T-cell (primary cell): ENCODE results near the gene PDE4B. TPM values are rescaled to one million over a fixed set of nuclear protein-coding genes. Genes with fewer than 3 reads are reported as not detected.
A peak's percentile ranks its signal among the peaks of the same experiment; 100 is the strongest.

Source experiments
- ATAC-seq, 4 experiments: fragments of 200-7000 bp in 3 of 4; fragments of 150-1000 bp in 1 of 4; cut with Tn5 transposase; replicated peaks in 1 of 4; 1 replicate in 3 of 4; 2 replicates in 1 of 4; pipeline ENCODE4 v1.10.0; 2021; ENCODE audit warnings: moderate library complexity in 3 of 4, mild to moderate bottlenecking in 2 of 4, moderate number of reproducible peaks in 1 of 4
- CTCF ChIA-PET, 2 donors: fragments of 300-600 bp; sonication (Branson Sonifier 250); formaldehyde crosslinking; loops; one replicate each; lab custom pipeline; 2022; ENCODE audit warnings: antibody characterized with exemption in 2 of 2; lab: Charles Lee
- POLR2A ChIA-PET, 2 donors: fragments of 300-600 bp; sonication (Branson Sonifier 250); formaldehyde crosslinking; loops; one replicate each; lab custom pipeline; 2022; ENCODE audit warnings: antibody characterized with exemption in 2 of 2; lab: Charles Lee
- DNase-seq, 35 experiments: peaks; one replicate each; pipeline versions ENCODE4 v3.0.0 to v3.0.0-alpha.2; 2013 to 2023
- H3K27ac ChIP-seq: one replicate; pipeline ENCODE4 v1.5.1; 2013; ENCODE audit warnings: low read length
- H3K27me3 ChIP-seq, 2 experiments: replicated peaks in 1 of 2; 1 replicate in 1 of 2; 2 replicates in 1 of 2; pipeline versions ENCODE4 v1.6.1 to v1.7.0; 2013; ENCODE audit warnings: low read length in 1 of 2, mixed read lengths in 1 of 2; ENCODE audit not compliant: control insufficient read depth in 2 of 2, insufficient read depth in 2 of 2; ENCODE audit errors: extremely low read depth in 1 of 2
- H3K36me3 ChIP-seq, 2 donors: 1 replicate in 1 of 2; 2 replicates in 1 of 2; pipeline versions ENCODE4 v1.6.1 to v1.7.0; 2013; ENCODE audit warnings: low read length in 1 of 2; ENCODE audit not compliant: control insufficient read depth in 2 of 2, insufficient read depth in 1 of 2; ENCODE audit errors: extremely low read depth in 1 of 2
- H3K4me1 ChIP-seq, 2 experiments: 1 replicate in 1 of 2; 2 replicates in 1 of 2; pipeline versions ENCODE4 v1.6.1 to v1.7.0; 2013; ENCODE audit warnings: low read length in 2 of 2, mixed read lengths in 1 of 2; ENCODE audit not compliant: insufficient read depth in 2 of 2, control insufficient read depth in 1 of 2; ENCODE audit errors: extremely low read depth in 1 of 2
- H3K4me3 ChIP-seq, 2 donors: 1 replicate in 1 of 2; 2 replicates in 1 of 2; pipeline versions ENCODE4 v1.5.1 to v1.7.0; 2013; ENCODE audit warnings: mild to moderate bottlenecking in 2 of 2, low read length in 1 of 2, moderate library complexity in 1 of 2; ENCODE audit not compliant: control insufficient read depth in 1 of 2; ENCODE audit errors: extremely low read depth in 1 of 2
- H3K9me3 ChIP-seq: 2 replicates; pipeline ENCODE4 v1.7.0; 2013
- H3K27ac Mint-ChIP-seq, 2 donors: one replicate each; pipeline ENCODE4 v1.8.0; 2020 to 2021; ENCODE audit warnings: mild to moderate bottlenecking in 2 of 2, mixed read lengths in 2 of 2
- H3K27me3 Mint-ChIP-seq, 2 donors: one replicate each; pipeline ENCODE4 v1.8.0; 2021 to 2022; ENCODE audit warnings: mixed read lengths in 2 of 2
- H3K36me3 Mint-ChIP-seq: one replicate; pipeline ENCODE4 v1.8.0; 2021; ENCODE audit warnings: mixed read lengths
- H3K4me1 Mint-ChIP-seq, 3 donors: one replicate each; pipeline ENCODE4 v1.8.0; 2020 to 2022; ENCODE audit warnings: mixed read lengths in 3 of 3, mild to moderate bottlenecking in 1 of 3
- H3K4me3 Mint-ChIP-seq, 3 donors: one replicate each; pipeline ENCODE4 v1.8.0; 2020 to 2022; ENCODE audit warnings: mild to moderate bottlenecking in 3 of 3, mixed read lengths in 3 of 3, moderate library complexity in 3 of 3
- H3K9me3 Mint-ChIP-seq, 3 donors: one replicate each; pipeline ENCODE4 v1.8.0; 2020 to 2022; ENCODE audit warnings: mixed read lengths in 3 of 3
- WGBS: methylation state at CpG from one replicate; pipeline ENCODE4 v1.1.5; 2013; ENCODE audit warnings: missing lambda C conversion rate; ENCODE audit not compliant: insufficient coverage; 5-methylcytosine and 5-hydroxymethylcytosine counted together
- total RNA-seq, 35 experiments: library from RNA in 6 of 35; stranded (reverse) in 6 of 35; fragments of 120-200 nt in 1 of 35; gene quantifications; one replicate each; pipeline versions ENCODE4 v1.2.1 to v1.2.4 and lab custom pipeline; 2013 to 2026

The PDE4B gene
- total RNA-seq, 5 donors from 2014 or later (not counting 1 experiment from before 2014, with no cell fraction given), result 46.3 to 103 (median 54.1) TPM

GRCh38 chr1:66282891-66283621, 490.4 kb downstream of the PDE4B start:
- DNase-seq (no peak), ATAC-seq (no peak)
- Histone ChIP-seq H3K9me3 (no peaks in the 10 kb centered on the region), H3K36me3 (no peaks in the 10 kb centered on the region), H3K27ac (peak overlapping the region; percentile 61), H3K4me1 (peaks cover 33 to 48% of the 10 kb centered on the region in 2 experiments), H3K4me3 (no peak overlapping the region), H3K27me3 (no peaks in the 10 kb centered on the region)
- ChIA-PET POLR2A (interaction anchor here (0.6 to 1.9 kb wide), 7 partner anchors 18 to 67 kb away, joined by 3 to 12 read pairs (median 4); no protein-coding TSS in a partner anchor), CTCF (interaction anchor here (0.6 to 2.4 kb wide), 15 partner anchors 10 to 864 kb away, joined by 3 to 24 read pairs (median 4); no protein-coding TSS in a partner anchor)
- no CpG with 5 or more reads among the region's 3 CpGs for WGBS
- Mint-ChIP-seq H3K9me3 (no peaks in the 10 kb centered on the region), H3K27me3 (no peaks in the 10 kb centered on the region), H3K4me3 (no peak overlapping the region), H3K4me1 (peaks cover 81 to 90% (median 84%) of the 10 kb centered on the region in 3 donors), H3K27ac (peak overlapping the region; percentile 84 to 87), H3K36me3 (no peaks in the 10 kb centered on the region)

GRCh38 chr1:66283622-66284041, 490.9 kb downstream of the PDE4B start:
- POLR2A ChIA-PET, result no interaction called here
- peaks cover 29 to 42% of the 10 kb centered on the region in 2 experiments for H3K4me1 ChIP-seq

GRCh38 chr1:66284746-66285145, 492.1 kb downstream of the PDE4B start:
- Histone ChIP-seq H3K9me3 (no peaks in the 10 kb centered on the region), H3K4me1 (peaks cover 23 to 31% of the 10 kb centered on the region in 2 experiments), H3K4me3 (no peak overlapping the region), H3K27ac (no peak overlapping the region), H3K27me3 (no peaks in the 10 kb centered on the region), H3K36me3 (no peaks in the 10 kb centered on the region)
- no peaks in the 10 kb centered on the region for H3K36me3 Mint-ChIP-seq
- peak overlapping the region in 1 of 3 donors; percentile 5 for H3K4me3 Mint-ChIP-seq
- H3K9me3 Mint-ChIP-seq, result no peaks in the 10 kb centered on the region
- 60% methylated on average over 1 of the region's 2 CpGs for WGBS
- H3K27me3 Mint-ChIP-seq, result no peaks in the 10 kb centered on the region
- H3K27ac Mint-ChIP-seq, result peak overlapping the region; percentile 56 to 62
- CTCF ChIA-PET, result no interaction called here
- DNase-seq, result no peak
- H3K4me1 Mint-ChIP-seq, result peaks cover 64 to 80% (median 72%) of the 10 kb centered on the region in 3 donors
- POLR2A ChIA-PET, result interaction anchor here in 1 of 2 donors (0.6 kb wide), 1 partner anchor 48 kb away, joined by 3 read pairs; no protein-coding TSS in a partner anchor
- no peak for ATAC-seq

More at GRCh38 chr1:66283622-66284041, 490.9 kb downstream of the PDE4B start:
- WGBS, result no CpG with 5 or more reads among the region's 2 CpGs
- Histone ChIP-seq H3K36me3 (no peaks in the 10 kb centered on the region), H3K4me3 (no peak overlapping the region), H3K27me3 (no peaks in the 10 kb centered on the region), H3K9me3 (no peaks in the 10 kb centered on the region), H3K27ac (no peak overlapping the region)
- H3K4me1 Mint-ChIP-seq, result peaks cover 75 to 85% (median 82%) of the 10 kb centered on the region in 3 donors
- H3K27ac Mint-ChIP-seq, result peak overlapping the region; percentile 62
- ATAC-seq (peak in 1 of 4 experiments; percentile 33), DNase-seq (peak in 1 of 35 experiments; percentile 18)
- no peaks in the 10 kb centered on the region for H3K27me3 Mint-ChIP-seq
- no peaks in the 10 kb centered on the region for H3K9me3 Mint-ChIP-seq
- CTCF ChIA-PET, result interaction anchor here in 1 of 2 donors (2.0 to 2.4 kb wide), 2 partner anchors 40 to 162 kb away, joined by 5 to 24 read pairs; no protein-coding TSS in a partner anchor
- no peak overlapping the region for H3K4me3 Mint-ChIP-seq
- no peaks in the 10 kb centered on the region for H3K36me3 Mint-ChIP-seq

GRCh38 chr1:66285618-66286270, 493.0 kb downstream of the PDE4B start:
- peak overlapping the region in 1 of 3 donors; percentile 53 for H3K4me3 Mint-ChIP-seq
- CTCF ChIA-PET, result interaction anchor here in 1 of 2 donors (0.9 to 1.9 kb wide), 4 partner anchors 15 to 57 kb away, joined by 3 to 6 read pairs (median 4); no protein-coding TSS in a partner anchor
- peak in 2 of 4 experiments; percentile 48 to 57 for ATAC-seq
- H3K9me3 ChIP-seq, result no peaks in the 10 kb centered on the region
- H3K36me3 Mint-ChIP-seq, result no peaks in the 10 kb centered on the region
- peak in 1 of 35 experiments; percentile 34 for DNase-seq
- H3K4me1 ChIP-seq, result peaks cover 23 to 31% of the 10 kb centered on the region in 2 experiments
- no peaks in the 10 kb centered on the region for H3K36me3 ChIP-seq
- H3K9me3 Mint-ChIP-seq, result no peaks in the 10 kb centered on the region
- H3K27ac Mint-ChIP-seq, result peak overlapping the region; percentile 44 to 50
- peak overlapping the region; percentile 15 for H3K27ac ChIP-seq
- no CpG with 5 or more reads among the region's 2 CpGs for WGBS
- H3K27me3 ChIP-seq, result no peaks in the 10 kb centered on the region
- no peak overlapping the region for H3K4me3 ChIP-seq
- POLR2A ChIA-PET, result interaction anchor here (0.7 to 0.8 kb wide), 2 partner anchors 45 to 65 kb away, joined by 3 to 4 read pairs; no protein-coding TSS in a partner anchor
- no peaks in the 10 kb centered on the region for H3K27me3 Mint-ChIP-seq
- peaks cover 57 to 79% (median 72%) of the 10 kb centered on the region in 3 donors for H3K4me1 Mint-ChIP-seq

GRCh38 chr1:66286307-66286706, 493.6 kb downstream of the PDE4B start:
- H3K9me3 ChIP-seq, result no peaks in the 10 kb centered on the region
- no peaks in the 10 kb centered on the region for H3K27me3 Mint-ChIP-seq
- ATAC-seq (no peak), DNase-seq (no peak)
- H3K4me3 ChIP-seq, result no peak overlapping the region
- H3K4me3 Mint-ChIP-seq, result no peak overlapping the region
- H3K4me1 ChIP-seq, result peaks cover 23 to 33% of the 10 kb centered on the region in 2 experiments
- H3K27me3 ChIP-seq, result no peaks in the 10 kb centered on the region
- no peaks in the 10 kb centered on the region for H3K36me3 ChIP-seq
- peaks cover 59 to 79% (median 73%) of the 10 kb centered on the region in 3 donors for H3K4me1 Mint-ChIP-seq
- H3K9me3 Mint-ChIP-seq, result no peaks in the 10 kb centered on the region
- peak overlapping the region; percentile 44 to 50 for H3K27ac Mint-ChIP-seq
- peak overlapping the region; percentile 15 for H3K27ac ChIP-seq
- ChIA-PET POLR2A (interaction anchor here in 1 of 2 donors (0.6 kb wide), 1 partner anchor 75 kb away, joined by 3 read pairs; no protein-coding TSS in a partner anchor), CTCF (interaction anchor here in 1 of 2 donors (0.9 to 1.9 kb wide), 3 partner anchors 14 to 46 kb away, joined by 3 to 6 read pairs (median 4); no protein-coding TSS in a partner anchor)
- no peaks in the 10 kb centered on the region for H3K36me3 Mint-ChIP-seq
